ENCODE measurements around the gene DOCK4. TPM values are rescaled to one million over a fixed set of nuclear protein-coding genes. Genes with fewer than 3 reads are reported as not detected.
A peak's percentile ranks its signal among the peaks of the same experiment; 100 is the strongest.

The DOCK4 gene
- total and polyA plus RNA-seq, 10 of the 15 experiments (the other 5 are each of a cell fraction or from before 2014, with no cell fraction given), result 0.03 to 0.73 (median 0.38) TPM

DNA sequence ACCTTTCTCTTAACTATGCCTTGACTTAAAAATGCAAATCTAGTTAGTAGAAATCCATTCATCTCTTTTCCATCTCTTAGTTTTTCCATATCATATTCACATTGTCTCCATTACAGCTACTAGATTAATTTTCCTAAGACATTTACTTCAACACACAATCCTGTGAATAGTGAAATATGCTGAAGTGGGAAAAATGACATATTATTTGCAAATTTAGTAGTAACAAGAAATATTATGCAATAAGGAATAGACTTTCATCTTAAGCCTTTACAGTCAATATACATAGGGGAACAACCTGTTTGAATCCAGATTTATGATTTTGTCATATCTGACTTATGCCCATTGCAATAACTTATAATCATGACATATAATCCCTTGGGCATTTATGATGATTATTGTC is 366.9 kb downstream of the DOCK4 start:
- Histone ChIP-seq H2AFZ (ENCODE audit: control insufficient read depth, low read depth, low read length) (no peak overlapping the region), H4K20me1 (ENCODE audit: control insufficient read depth, insufficient read depth) (no peaks in the 10 kb centered on the region)
- CTCF ChIA-PET, result no interaction called here

More for the DNA sequence above, 366.9 kb downstream of the DOCK4 start:
- POLR2A ChIA-PET, result no interaction called here
- no peak for ATAC-seq
- Histone ChIP-seq H3K9me3 (replicated peaks; ENCODE audit: control insufficient read depth, insufficient read depth, low read length) (no peaks in the 10 kb centered on the region), H3K27ac (ENCODE audit: control insufficient read depth, insufficient read depth) (no peak overlapping the region), H3K27me3 (replicated peaks in 1 of 2; ENCODE audit: control insufficient read depth in 2 of 2, insufficient read depth in 2 of 2, low read length in 1 of 2) (no peaks in the 10 kb centered on the region), H3K4me2 (ENCODE audit: control insufficient read depth, insufficient read depth) (no peak overlapping the region), H3K36me3 (ENCODE audit: control insufficient read depth in 2 of 2, insufficient read depth in 2 of 2, low read length in 1 of 2) (no peaks in the 10 kb centered on the region), H3K9ac (ENCODE audit: control insufficient read depth, insufficient read depth, low read length) (no peak overlapping the region), H3K79me2 (ENCODE audit: control insufficient read depth, insufficient read depth, low read length) (no peaks in the 10 kb centered on the region), H3K4me3 (no peak overlapping the region), H3K4me1 (ENCODE audit: control insufficient read depth, insufficient read depth, low read length) (no peaks in the 10 kb centered on the region)
- no peak for TF ChIP-seq ASH2L (IDR thresholded peaks at IDR 0.05; ENCODE audit: borderline replicate concordance, low read depth)
- TF ChIP-seq SREBF2 (IDR thresholded peaks at IDR 0.05; ENCODE audit: low read length), result no peak
- no peak for TF ChIP-seq NFXL1 (IDR thresholded peaks at IDR 0.05; ENCODE audit: borderline replicate concordance)
- TF ChIP-seq SIX5 (IDR thresholded peaks at IDR 0.05; ENCODE audit: low read depth, low read length, severe bottlenecking), result no peak
- TF ChIP-seq ATF3 (IDR thresholded peaks at IDR 0.05; ENCODE audit: borderline replicate concordance, extremely low read depth, low read depth, low read length), result no peak
- TF ChIP-seq, protein P1, sequence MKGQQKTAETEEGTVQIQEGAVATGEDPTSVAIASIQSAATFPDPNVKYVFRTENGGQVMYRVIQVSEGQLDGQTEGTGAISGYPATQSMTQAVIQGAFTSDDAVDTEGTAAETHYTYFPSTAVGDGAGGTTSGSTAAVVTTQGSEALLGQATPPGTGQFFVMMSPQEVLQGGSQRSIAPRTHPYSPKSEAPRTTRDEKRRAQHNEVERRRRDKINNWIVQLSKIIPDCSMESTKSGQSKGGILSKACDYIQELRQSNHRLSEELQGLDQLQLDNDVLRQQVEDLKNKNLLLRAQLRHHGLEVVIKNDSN (IDR thresholded peaks at IDR 0.05; ENCODE audit: borderline replicate concordance, extremely low read length, insufficient read depth, low read depth, low read length), result no peak
- TF ChIP-seq MTA2 (IDR thresholded peaks at IDR 0.05; ENCODE audit: low read depth), result no peak
- TF ChIP-seq BRCA1 (IDR thresholded peaks at IDR 0.05; ENCODE audit: low read depth, low read length), result no peak
- no peak for TF ChIP-seq TBL1XR1 (IDR thresholded peaks at IDR 0.05; ENCODE audit: low read depth, low read length)
- TF ChIP-seq, protein P2, sequence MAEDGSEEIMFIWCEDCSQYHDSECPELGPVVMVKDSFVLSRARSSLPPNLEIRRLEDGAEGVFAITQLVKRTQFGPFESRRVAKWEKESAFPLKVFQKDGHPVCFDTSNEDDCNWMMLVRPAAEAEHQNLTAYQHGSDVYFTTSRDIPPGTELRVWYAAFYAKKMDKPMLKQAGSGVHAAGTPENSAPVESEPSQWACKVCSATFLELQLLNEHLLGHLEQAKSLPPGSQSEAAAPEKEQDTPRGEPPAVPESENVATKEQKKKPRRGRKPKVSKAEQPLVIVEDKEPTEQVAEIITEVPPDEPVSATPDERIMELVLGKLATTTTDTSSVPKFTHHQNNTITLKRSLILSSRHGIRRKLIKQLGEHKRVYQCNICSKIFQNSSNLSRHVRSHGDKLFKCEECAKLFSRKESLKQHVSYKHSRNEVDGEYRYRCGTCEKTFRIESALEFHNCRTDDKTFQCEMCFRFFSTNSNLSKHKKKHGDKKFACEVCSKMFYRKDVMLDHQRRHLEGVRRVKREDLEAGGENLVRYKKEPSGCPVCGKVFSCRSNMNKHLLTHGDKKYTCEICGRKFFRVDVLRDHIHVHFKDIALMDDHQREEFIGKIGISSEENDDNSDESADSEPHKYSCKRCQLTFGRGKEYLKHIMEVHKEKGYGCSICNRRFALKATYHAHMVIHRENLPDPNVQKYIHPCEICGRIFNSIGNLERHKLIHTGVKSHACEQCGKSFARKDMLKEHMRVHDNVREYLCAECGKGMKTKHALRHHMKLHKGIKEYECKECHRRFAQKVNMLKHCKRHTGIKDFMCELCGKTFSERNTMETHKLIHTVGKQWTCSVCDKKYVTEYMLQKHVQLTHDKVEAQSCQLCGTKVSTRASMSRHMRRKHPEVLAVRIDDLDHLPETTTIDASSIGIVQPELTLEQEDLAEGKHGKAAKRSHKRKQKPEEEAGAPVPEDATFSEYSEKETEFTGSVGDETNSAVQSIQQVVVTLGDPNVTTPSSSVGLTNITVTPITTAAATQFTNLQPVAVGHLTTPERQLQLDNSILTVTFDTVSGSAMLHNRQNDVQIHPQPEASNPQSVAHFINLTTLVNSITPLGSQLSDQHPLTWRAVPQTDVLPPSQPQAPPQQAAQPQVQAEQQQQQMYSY (CRISPR knock-in tag; IDR thresholded peaks at IDR 0.05), result no peak
- no peak for TF ChIP-seq CBFB (IDR thresholded peaks at IDR 0.05; ENCODE audit: low read depth)
- TF ChIP-seq CHD1 (IDR thresholded peaks at IDR 0.05; ENCODE audit: low read depth, low read length), result no peak
- no peak for TF ChIP-seq JUNB (IDR thresholded peaks at IDR 0.05)
- TF ChIP-seq ZNF217 (IDR thresholded peaks at IDR 0.05), result no peak
- TF ChIP-seq SPI1 (IDR thresholded peaks at IDR 0.05; ENCODE audit: borderline replicate concordance, insufficient read depth, low read depth, low read length), result no peak
- no peak for TF ChIP-seq EGR1 (IDR thresholded peaks at IDR 0.05; ENCODE audit: borderline replicate concordance in 1 of 2, low read depth in 2 of 2, low read length in 2 of 2)
- no TSS peak for BruUV-seq (replicated peaks)
- SMC1A ChIA-PET (ENCODE audit: uncharacterized antibody, unreplicated experiment), result interaction anchor here (1.0 kb wide), 1 partner anchor 9 kb away, joined by 3 read pairs; no protein-coding TSS in a partner anchor
- intact Hi-C loops (cut with micrococcal nuclease; ENCODE audit: unreplicated experiment), result no loop called here
- in situ Hi-C loops (cut with MboI), result no loop called here
- RAD21 ChIA-PET (ENCODE audit: unreplicated experiment), result no interaction called here
- peak; percentile 41 for FAIRE-seq
- no peak for DNase-seq (ENCODE audit: low read depth, low spot score)
